Inflammatory macrophage treated with lipopolysaccharide for 4 hours (primary cell): ENCODE measurements around the gene ITFG1.

ENCODE experiments used
- DNase-seq: peaks from one replicate; pipeline ENCODE4 v3.0.0-alpha.2; 2020

ITFG1 gene

GRCh38 chr16:47460711-47461597 is at the start of gene ITFG1, which contains the start of gene PHKB:
ITFG1 (minus strand) TSS chr16:47461063; CDS start chr16:47461045, 18 bp downstream.
PHKB (plus strand) TSS chr16:47461331; CDS start chr16:47461351, 20 bp downstream.
- DNase-seq: peak; percentile 91

DNA sequence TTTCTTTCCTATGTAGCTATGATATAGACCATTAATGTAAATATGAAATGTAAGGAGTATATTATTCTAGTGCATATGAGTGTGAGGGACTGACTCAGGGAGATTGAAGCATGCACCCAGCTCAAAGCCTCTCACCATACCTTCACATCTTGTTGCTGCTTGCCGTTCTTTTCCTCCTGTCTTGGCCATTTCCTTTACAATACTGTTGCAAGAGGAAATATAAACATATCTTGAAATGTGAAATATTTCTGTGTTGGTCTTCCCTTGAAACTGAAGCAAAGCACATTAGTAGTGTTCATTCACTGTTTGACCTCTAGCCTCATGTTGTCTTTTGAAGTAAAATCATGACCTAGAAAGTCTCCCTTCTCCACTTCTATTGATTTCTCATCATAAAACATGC is 46.8 kb upstream of the ITFG1 start:
- DNase-seq: no peak

DNA sequence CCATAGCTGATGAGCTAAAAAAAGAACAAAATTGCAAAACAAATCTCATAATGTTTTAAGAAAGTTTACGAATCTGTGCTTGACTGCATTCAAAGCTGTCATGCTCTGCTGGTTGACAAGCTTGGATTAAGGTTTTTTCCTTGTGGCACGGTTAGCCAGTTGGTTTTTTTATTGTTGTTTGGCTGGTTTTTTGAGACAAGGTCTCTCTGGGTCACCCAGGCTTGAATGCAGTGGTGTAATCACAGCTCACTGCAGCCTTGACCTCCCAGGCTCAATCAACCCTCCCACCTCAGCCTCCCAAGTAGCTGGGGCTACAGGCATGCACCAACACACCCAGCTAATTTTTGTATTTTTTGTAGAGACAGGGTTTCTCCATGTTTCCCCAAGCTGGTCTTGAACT is 45.9 kb upstream of the ITFG1 start:
- no peak for DNase-seq

DNA sequence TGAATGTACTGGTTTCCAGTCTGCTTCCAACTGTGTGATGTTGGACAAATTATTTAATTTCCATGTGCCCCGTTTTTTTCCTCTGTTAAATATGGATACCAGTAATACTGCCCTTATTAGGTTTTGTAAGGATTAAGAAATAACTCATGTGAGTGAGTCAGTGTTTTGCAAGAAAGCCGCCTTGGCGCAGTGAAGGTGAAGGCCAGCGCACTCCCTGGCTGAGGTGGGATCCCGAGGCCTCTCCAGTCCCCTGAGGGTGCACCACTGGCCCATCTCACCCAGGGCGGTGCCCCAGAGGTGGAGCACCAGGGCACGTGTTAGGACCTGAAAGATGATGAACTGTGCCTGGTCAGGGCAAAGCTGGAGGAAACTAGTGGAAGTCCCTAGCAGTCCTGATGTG is 43.7 kb upstream of the ITFG1 start:
- no peak for DNase-seq

DNA sequence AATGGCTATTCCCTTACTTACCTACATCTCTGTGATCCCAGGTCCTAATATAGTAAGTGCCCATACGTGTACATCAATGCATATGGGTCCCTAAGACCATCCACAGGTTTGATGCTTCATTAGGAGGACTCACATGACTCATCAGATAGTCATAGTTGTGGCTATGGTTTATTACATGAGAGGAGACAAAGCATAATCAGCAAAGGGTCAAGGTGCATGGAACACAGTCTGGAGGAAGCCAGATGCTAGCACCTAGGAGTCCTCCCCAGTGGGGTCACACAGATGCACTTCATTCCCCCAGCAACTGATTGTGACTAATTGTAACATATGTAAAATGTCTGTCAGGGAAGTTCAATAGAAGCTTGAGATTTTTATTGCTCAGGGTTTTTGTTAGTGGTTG is 43.1 kb upstream of the ITFG1 start:
- DNase-seq: no peak

DNA sequence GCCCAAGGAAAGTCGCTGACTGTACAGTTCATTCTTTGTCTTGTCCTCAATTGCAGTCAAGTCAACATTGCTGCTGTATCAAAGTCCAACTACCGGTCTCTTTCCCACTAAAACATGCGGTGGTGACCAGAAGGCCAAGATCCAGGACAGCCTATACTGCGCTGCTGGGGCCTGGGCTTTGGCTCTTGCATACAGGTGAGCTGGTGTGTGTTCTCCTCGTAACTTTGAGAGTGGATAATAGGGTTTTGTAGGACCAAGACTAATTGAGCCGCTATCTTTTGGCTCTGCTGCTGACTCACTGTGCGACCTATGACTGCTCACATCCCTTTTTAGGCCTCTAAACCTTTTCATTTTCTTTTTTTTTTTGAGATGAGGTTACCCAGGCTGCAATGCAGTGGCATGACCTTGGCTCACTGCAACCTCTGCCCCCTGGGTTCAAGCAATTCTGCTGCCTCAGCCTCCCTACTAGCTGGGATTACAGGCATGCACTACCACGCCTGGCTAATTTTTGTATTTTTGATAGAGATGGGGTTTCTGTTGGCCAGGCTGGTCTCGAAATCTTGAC is 38.9 kb upstream of the ITFG1 start:
- no peak for DNase-seq

DNA sequence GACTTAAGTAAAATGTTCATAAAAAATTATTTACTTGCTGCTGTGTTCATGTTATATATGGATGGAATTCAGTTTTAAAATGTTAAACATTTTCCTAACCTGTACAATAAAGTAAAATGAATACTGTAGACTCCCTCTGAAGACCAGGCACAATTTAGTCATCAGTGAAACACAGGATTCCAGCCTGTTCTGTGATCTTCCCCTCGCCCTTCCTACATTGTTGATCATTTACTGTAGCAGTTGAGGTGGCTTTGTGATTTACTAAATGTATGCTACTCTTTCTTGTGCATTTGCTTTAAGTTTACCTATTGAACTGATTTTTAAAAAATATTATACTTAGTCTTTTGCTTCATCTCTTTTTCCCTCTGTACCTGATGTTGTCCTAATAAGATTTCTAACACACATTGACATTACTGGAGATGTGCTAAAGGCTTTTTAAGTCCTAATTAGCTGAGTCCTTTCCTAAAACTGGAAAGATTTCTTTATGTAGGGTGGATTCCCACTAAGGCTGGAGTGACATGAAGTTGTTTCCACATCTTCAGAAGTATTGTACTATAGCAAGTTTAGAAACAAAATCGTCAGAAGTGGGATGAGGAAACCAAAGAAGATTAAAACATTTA is 38.3 kb upstream of the ITFG1 start:
- no peak for DNase-seq

DNA sequence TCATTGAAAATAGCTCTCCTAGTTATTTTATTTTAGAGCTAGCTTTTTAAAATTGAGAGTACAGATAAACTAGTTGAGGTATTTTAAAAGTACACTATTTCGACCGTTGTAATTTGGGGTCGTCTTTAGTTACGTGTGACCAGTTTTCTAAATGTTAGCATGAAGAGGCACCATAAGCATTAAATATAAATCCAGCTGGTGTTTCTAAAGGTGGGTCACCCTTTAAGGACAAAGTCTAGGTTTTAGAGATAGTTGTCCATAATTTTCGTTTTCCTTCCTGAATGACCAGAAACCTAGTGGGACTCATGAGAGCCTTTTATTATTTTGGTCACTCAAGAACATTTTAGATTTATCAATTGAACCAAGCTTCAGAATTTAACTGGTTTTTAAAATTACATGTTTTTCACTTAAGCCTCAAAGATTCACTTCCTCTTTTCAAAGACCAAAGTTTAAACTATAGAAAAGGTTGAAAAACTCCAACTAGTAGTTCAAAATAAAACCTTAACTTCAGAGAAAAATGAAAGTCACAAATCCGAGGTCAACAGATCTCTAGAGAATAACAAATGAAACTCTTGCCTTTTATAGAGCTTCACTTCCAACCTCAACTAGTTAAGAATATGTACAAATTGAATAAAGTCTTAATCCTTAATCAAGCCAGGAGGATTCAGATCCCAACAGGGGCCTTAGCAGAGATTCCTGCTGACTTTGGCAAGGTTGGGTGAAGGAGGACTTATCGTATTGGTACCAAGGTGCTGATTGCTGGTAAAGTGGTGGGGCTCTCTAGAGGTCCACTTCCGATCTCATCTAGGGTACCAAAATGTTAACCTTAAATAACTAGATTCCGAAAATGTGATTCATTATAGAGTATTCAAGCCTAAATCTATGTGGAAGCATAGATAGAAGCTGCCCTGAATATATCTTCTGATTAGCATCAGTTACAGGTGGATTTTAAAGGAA is 32.8 kb upstream of the ITFG1 start:
- peak; percentile 43 for DNase-seq

GRCh38 chr16:47492428-47493377 is 31.8 kb upstream of the ITFG1 start:
- DNase-seq: peak; percentile 69

- no peak for DNase-seq
Measured at GRCh38 chr16:47492036-47492427, 31.2 kb upstream of the ITFG1 start.

- no peak for DNase-seq
Measured at GRCh38 chr16:47490471-47490870, 29.6 kb upstream of the ITFG1 start.

- DNase-seq: no peak
Measured at GRCh38 chr16:47488051-47488450, 27.2 kb upstream of the ITFG1 start.

DNA sequence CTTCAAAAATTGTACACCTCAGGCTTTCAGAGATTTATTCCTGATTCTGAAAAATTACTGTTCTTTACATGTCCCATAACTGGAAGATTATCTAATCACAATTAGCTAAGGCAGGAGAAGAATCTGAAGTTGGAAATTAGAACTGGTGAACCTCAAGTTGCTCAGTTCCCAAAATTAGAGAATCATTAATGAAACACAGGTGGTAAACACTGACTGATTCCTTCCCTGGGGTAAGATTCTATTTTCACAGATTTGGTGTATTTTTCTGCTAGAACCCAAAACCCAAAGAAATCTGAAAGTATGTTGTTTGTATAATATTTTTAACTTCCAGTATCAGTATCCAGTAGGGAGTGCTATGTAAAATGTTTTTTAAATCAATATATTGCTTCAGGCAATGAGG is 26.0 kb upstream of the ITFG1 start:
- DNase-seq: no peak

GRCh38 chr16:47483616-47484015 is 22.8 kb upstream of the ITFG1 start:
- DNase-seq: no peak

- DNase-seq: no peak
Measured at GRCh38 chr16:47481698-47482374, 21.0 kb upstream of the ITFG1 start.

DNA sequence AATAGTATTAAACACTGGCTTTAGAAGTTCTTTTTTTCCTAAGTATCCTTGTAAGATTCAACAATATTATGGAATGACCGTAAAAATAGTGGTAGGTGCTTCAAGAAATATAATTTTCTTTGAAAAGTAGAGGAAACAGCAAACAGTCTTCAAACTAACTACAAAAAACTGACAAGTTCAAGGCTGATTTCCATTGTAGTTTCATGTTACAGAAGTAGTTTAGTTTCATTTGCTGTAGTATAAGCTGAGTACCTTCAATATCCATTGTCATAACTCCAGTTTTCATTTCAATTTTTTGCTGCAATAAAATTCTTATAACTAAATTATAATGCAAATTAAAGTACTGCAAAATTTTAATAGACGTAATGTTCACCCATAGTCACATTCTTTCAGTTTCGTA is 19.5 kb upstream of the ITFG1 start:
- no peak for DNase-seq

DNA sequence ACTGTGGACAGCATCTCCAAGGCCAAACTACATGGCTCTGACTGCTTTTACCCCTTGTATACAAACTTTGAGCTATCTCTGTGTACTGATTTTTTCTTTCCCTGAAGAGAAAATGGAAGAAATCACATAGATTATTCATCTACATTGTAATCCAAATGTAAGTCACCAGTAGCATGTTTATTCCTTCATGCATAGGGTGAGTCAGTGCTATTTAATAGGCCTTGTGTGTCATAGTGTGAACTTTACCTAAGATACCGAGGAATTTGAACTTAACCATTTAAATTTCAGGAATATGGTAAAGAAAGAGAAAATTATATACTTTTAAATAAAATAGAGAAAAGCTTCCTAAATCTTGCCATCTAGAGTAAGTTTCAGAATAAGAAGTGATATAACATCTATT is 16.8 kb upstream of the ITFG1 start:
- DNase-seq: no peak

GRCh38 chr16:47476654-47477345 is 15.9 kb upstream of the ITFG1 start:
- DNase-seq: no peak

GRCh38 chr16:47475786-47476185 is 14.9 kb upstream of the ITFG1 start:
- no peak for DNase-seq

DNA sequence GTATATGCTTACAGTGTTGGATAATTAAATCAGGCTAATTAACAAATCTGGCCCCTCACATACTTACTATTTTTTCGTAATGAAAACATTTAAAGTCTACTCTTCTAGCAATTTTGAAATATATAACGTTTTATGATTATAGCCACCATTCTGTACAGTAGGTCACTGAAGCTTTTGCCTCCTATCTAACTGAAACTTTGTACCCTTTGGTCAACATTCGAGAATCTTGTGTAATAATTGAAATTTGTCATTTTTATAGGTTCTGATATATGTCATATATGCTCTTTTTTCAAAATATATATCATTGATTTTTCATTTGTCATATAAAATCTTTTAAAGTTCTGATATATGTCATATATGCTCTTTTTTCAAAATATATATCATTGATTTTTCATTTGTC is 12.9 kb upstream of the ITFG1 start:
- no peak for DNase-seq
